Subcutaneous preadipocyte (primary cell): Measurements from ENCODE around the gene SH3TC1. TPM values are rescaled to one million over a fixed set of nuclear protein-coding genes. Genes with fewer than 3 reads are reported as not detected.

Experiments used
- total RNA-seq: library from RNA; depleted of rRNA; stranded (reverse); fragments of >200 nt; gene quantifications from 2 replicates; pipeline ENCODE4 v1.2.3, GENCODE V29; 2012

Gene SH3TC1
- total RNA-seq: 2.2 and 4.8 TPM in 2 replicates

DNA sequence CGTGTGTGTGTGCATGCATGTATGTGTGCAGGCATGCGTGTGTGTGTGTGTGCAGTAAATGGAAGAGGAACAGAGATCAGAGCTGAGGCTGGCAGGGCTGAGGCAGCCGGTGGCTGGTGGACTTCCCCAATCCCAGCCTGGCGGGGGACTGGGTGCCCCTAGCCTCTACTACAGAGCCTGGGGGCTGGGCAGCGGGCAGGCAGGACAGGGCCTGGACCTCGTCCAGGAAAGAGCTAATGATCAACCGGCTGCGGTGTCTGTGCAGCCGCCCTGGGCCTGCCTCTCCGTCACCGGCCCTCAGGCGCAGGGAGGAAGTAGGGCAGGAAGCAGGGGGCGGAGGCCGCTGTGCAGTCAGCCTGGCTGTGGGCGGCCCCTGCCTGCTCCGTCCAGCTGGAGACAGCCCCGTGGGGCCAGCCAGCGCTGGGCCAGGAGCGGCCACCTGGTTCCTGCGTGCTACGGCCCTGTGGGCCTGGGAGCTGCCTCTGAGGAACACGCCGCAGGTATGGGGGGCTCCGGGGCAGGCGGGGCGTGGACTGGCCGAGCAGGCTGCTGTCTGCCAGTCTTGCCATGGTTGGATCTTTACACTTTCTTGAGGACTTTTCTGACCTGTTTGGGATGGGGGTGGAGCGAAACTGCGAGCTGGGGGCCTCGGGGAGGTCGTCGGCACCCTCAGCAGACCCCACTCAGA lies at the start of gene SH3TC1:
Gene SH3TC1 (plus strand): TSS at position 385 of the 688 bp plus-strand sequence. CDS start 5,905 bp downstream, outside the sequence.

GRCh38 chr4:8158710-8159536 lies 40.2 kb upstream of the SH3TC1 start, which contains the start of gene ABLIM2:
TSS of gene ABLIM2 (minus strand) at chr4:8158813. CDS start at chr4:8158689, 124 bp downstream.

DNA sequence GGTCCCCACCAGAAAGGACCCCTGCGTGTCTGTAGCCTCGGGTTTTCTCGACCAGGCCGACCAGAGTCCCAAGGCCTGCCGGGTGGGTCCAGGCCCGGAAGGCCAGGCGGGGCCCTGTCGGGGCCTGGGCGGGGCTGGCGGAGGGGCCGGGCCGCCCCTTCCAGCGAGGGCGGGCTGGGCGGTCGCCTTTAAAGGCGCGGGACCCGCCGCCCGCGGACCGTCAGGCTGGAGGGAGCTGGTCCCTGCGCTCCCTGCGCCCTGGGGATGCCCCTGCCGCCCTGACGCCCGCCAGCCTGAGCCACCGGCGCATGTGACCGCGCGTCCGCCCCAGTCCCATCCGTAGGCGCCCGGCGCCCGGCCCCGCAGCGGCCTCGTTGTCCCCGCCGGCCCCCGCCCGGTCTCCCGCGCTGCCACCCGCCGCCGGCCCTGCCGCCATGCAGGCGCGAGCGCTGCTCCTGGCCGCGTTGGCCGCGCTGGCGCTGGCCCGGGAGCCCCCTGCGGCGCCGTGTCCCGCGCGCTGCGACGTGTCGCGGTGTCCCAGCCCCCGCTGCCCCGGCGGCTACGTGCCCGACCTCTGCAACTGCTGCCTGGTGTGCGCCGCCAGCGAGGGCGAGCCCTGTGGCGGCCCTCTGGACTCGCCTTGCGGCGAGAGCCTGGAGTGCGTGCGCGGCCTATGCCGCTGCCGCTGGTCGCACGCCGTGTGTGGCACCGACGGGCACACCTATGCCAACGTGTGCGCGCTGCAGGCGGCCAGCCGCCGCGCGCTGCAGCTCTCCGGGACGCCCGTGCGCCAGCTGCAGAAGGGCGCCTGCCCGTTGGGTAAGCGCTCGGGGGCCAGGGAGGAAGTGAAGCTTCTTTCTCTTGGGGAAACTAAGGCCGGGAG lies 70.7 kb downstream of the SH3TC1 start, which contains the start of gene HTRA3:
Gene HTRA3 (plus strand): TSS at position 220 of the 883 bp plus-strand sequence. CDS start 215 bp downstream, at position 435.

Other genes starting within 250 kb of the SH3TC1 start
- gene ABLIM2, start 40.5 kb upstream of the SH3TC1 start, total RNA-seq: 0.20 and 2.2 TPM in 2 replicates
- 2.3 and 12.1 TPM in 2 replicates for gene HTRA3, start 70.5 kb downstream of the SH3TC1 start, total RNA-seq
- gene ACOX3, start 241.4 kb downstream of the SH3TC1 start, total RNA-seq: 22.3 and 27.2 TPM in 2 replicates
- gene TRMT44, start 241.5 kb downstream of the SH3TC1 start, total RNA-seq: 17.6 and 20.2 TPM in 2 replicates